Lung (tissue), 12 donors: ENCODE measurements around the gene AGAP2. TPM values are rescaled to one million over a fixed set of nuclear protein-coding genes. Genes with fewer than 3 reads are reported as not detected.

Experiments
- ATAC-seq: fragments of 200-7000 bp; cut with Tn5 transposase; one replicate; pipeline ENCODE4 v1.9.1; 2020; ENCODE audit warnings: moderate number of reproducible peaks; ENCODE audit not compliant: insufficient read depth, low FRiP score
- DNase-seq, 3 donors: peaks; one replicate each; pipeline ENCODE4 v3.0.0-alpha.2; 2013 to 2017
- H3K27ac ChIP-seq, 2 donors: one replicate each; pipeline ENCODE4 v1.5.1; 2013; ENCODE audit warnings: mild to moderate bottlenecking in 2 of 2, moderate library complexity in 2 of 2, control low read depth in 1 of 2, inconsistent platforms in 1 of 2, low read depth in 1 of 2, low read length in 1 of 2
- H3K27me3 ChIP-seq, 3 donors: one replicate each; pipeline ENCODE4 v1.5.1; 2013; ENCODE audit warnings: low read length in 2 of 3; ENCODE audit not compliant: control insufficient read depth in 3 of 3, insufficient read depth in 3 of 3
- H3K36me3 ChIP-seq, 4 donors: one replicate each; pipeline ENCODE4 v1.5.1; 2013; ENCODE audit warnings: low read length in 4 of 4, mild to moderate bottlenecking in 1 of 4, moderate library complexity in 1 of 4; ENCODE audit not compliant: control insufficient read depth in 4 of 4, insufficient read depth in 4 of 4
- H3K4me1 ChIP-seq, 5 donors: one replicate each; pipeline ENCODE4 v1.5.1; 2013; ENCODE audit warnings: low read length in 5 of 5, mild to moderate bottlenecking in 2 of 5, moderate library complexity in 1 of 5; ENCODE audit not compliant: control insufficient read depth in 5 of 5, insufficient read depth in 5 of 5
- H3K4me3 ChIP-seq: one replicate; pipeline ENCODE4 v1.5.1; 2013; ENCODE audit warnings: mild to moderate bottlenecking, control low read depth, moderate library complexity
- H3K9ac ChIP-seq, 2 donors: one replicate each; pipeline ENCODE4 v1.5.1; 2013; ENCODE audit warnings: low read length in 2 of 2, control low read depth in 1 of 2; ENCODE audit not compliant: insufficient read depth in 1 of 2
- H3K9me3 ChIP-seq, 4 donors: one replicate each; pipeline ENCODE4 v1.5.1; 2013; ENCODE audit warnings: low read length in 3 of 4, mild to moderate bottlenecking in 1 of 4, moderate library complexity in 1 of 4; ENCODE audit not compliant: control insufficient read depth in 4 of 4, insufficient read depth in 3 of 4
- CTCF ChIP-seq: IDR thresholded peaks from 2 replicates; pipeline ENCODE4 v1.5.1; 2012; ENCODE audit warnings: mild to moderate bottlenecking; ENCODE audit errors: control extremely low read depth, extremely low read depth
- WGBS, 2 donors: extraction: QIAGEN DNeasy Blood & Tissue Kit; methylation state at CpG; one replicate each; pipeline ENCODE4 v1.1.7; 2013; 5-methylcytosine and 5-hydroxymethylcytosine counted together
- polyA plus RNA-seq, 2 donors: library from polyadenylated mRNA; stranded (reverse); fragments of 200-250 nt; gene quantifications; one replicate each; pipeline ENCODE4 v1.2.1, GENCODE V29; 2013
- total RNA-seq, 2 donors: library from RNA; depleted of rRNA in 1 of 2; stranded (reverse); fragments of >200 nt in 1 of 2; gene quantifications; one replicate each; pipeline ENCODE4 v1.2.1, GENCODE V29; 2014 to 2021
- donor health status: control.
- donor health status: control.
- donor health status: Bipolar disorder and iron deficiency.
- donor health status: healthy.
- donor health status: DM: yes; HTN: yes; CAD: no.

AGAP2 gene
- total and polyA plus RNA-seq, 4 donors, result 1.4 to 4.8 (median 3.0) TPM

- peak; percentile 96 to 97 (median 96) for DNase-seq
- peak; percentile 98 for ATAC-seq
- peak within 1 kb of the TSS; percentile 90 for H3K4me3 ChIP-seq
- 1% methylated on average over 45 of the region's 45 CpGs for WGBS, 2 donors
- no peaks in the 10 kb centered on the region for H3K9me3 ChIP-seq
- peak; percentile 96 for TF ChIP-seq CTCF
- H3K9ac ChIP-seq, result peak within 1 kb of the TSS; percentile 77 to 93
- peaks cover 9 to 28% (median 18%) of the 10 kb centered on the region in 4 donors for H3K36me3 ChIP-seq
- H3K4me1 ChIP-seq, result peaks cover 0 to 8% (median 4%) of the 10 kb centered on the region in 5 donors
- H3K27me3 ChIP-seq, result no peaks in the 10 kb centered on the region
- H3K27ac ChIP-seq, result peak within 1 kb of the TSS; percentile 10 to 78
Observed at GRCh38 chr12:57782608-57783465, 44.3 kb upstream of the AGAP2 start, which contains the start of gene TSFM. TSFM (plus strand) TSS chr12:57782787; CDS start chr12:57782802, 15 bp downstream.

GRCh38 chr12:57782243-57782607, 43.7 kb upstream of the AGAP2 start:
- Histone ChIP-seq H3K4me3 (no peak overlapping the region), H3K4me1 (peaks cover 0 to 8% (median 4%) of the 10 kb centered on the region in 5 donors), H3K27ac (no peak overlapping the region), H3K27me3 (no peaks in the 10 kb centered on the region), H3K9ac (no peak overlapping the region), H3K36me3 (peaks cover 9 to 23% (median 15%) of the 10 kb centered on the region in 4 donors), H3K9me3 (no peaks in the 10 kb centered on the region)
- DNase-seq (no peak), ATAC-seq (no peak)
- no peak for TF ChIP-seq CTCF
- WGBS, 2 donors, result 21 to 31% methylated on average over 4 of the region's 4 CpGs

- no peak overlapping the region for H3K27ac ChIP-seq
Observed at GRCh38 chr12:57781801-57782200, 43.3 kb upstream of the AGAP2 start.

More at GRCh38 chr12:57781801-57782200, 43.3 kb upstream of the AGAP2 start:
- Histone ChIP-seq H3K4me1 (peaks cover 0 to 8% (median 4%) of the 10 kb centered on the region in 5 donors), H3K4me3 (no peak overlapping the region), H3K27me3 (no peaks in the 10 kb centered on the region), H3K9me3 (no peaks in the 10 kb centered on the region), H3K36me3 (peaks cover 7 to 24% (median 13%) of the 10 kb centered on the region in 4 donors), H3K9ac (no peak overlapping the region)
- no peak for ATAC-seq
- 43 to 53% methylated on average over 2 of the region's 2 CpGs for WGBS, 2 donors
- DNase-seq, result no peak
- no peak for TF ChIP-seq CTCF
